ENCODE data around the gene PFKP.
"Not testable (repeated sequence)": the region's sequence is repeated elsewhere in the genome, so short reads cannot be mapped to it uniquely, and the experiment has no call there.

The PFKP gene

GRCh38 chr10:3100093-3100792 lies 32.9 kb downstream of the PFKP start:
- DNase-seq: no peak

- DNase-seq: no peak
These were observed 33.7 kb downstream of the PFKP start for GRCh38 chr10:3100856-3101640.

DNA sequence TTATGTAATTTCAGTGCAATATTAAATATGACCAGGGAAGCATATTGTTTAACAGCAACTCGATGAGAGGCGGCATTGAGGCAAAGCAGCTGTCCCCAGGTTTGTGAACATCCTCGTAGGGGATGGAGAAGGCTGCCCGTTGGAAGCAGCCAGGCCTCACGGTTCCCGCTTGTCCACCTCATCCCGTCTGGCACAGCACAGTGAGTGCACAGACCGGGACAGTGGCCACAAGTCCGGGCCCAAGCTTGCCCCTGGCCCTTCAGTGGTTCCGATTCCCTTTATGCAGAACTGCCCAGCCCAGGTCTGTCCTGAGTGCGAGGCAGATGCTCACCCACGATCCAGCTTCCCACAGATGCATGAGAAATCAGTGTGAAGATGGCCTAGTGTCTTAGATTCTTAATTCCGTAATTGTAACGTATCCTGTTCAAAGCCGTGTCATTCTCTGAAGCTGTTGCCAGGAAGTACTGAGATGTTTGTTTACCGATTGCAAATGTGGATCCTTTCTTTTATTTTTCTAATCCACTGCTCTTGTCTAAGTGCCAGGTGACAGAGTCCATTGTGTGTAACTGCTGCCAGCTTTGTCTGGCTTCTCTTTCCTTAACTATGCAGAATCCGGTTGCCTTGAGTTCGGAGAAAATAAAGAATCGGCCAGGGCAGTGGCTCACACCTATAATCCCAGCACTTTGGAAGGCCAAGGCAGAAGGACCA lies 35.5 kb downstream of the PFKP start:
- DNase-seq: no peak

DNA sequence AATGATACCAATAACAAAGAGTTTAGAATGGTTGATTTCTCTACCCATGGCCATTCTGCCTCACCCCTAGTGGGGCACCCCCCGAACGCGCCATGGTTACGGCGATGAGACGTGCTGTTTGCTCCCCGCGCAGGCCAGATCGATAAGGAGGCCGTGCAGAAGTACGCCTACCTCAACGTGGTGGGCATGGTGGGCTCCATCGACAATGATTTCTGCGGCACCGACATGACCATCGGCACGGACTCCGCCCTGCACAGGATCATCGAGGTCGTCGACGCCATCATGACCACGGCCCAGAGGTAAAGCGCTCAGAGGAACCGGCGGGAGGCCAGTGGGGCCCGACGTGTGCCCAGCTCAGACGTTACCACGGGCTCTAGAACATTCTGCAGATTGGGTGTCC lies 36.3 kb downstream of the PFKP start:
- no peak for DNase-seq

DNA sequence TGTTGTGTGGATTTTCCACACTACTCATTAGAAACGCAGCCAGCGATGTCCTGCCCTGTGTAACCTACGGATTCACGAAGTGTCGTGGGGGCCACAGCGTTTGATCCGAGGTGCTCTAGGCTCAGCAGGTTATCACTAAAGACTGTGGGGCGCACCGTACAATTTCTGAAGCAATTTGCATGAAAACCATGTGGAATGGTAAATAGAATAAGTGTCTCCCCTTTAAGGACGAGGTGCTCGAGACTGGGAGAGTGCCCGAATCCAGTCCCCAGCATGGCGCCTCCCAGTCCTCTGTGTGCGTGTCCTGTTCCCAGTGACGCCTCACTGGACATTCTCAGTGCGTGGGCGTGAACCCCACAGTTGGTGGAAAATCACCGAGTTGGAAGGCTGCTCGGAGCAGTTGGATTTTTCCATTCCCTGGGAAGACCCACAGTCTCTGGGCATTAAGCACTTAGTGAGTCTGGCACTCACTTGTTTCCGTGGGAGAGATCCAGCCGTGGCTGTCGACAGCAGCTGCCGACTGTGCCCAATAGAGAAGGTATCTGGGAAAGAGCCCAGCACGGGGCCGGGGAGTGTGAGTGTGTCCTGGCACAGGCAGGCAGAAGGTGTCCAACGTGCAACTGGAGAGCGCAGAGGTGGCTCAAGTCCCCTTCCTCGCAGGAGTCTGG lies 37.0 kb downstream of the PFKP start:
- no peak for DNase-seq

GRCh38 chr10:3105166-3105565 lies 37.8 kb downstream of the PFKP start:
- no peak for DNase-seq

DNA sequence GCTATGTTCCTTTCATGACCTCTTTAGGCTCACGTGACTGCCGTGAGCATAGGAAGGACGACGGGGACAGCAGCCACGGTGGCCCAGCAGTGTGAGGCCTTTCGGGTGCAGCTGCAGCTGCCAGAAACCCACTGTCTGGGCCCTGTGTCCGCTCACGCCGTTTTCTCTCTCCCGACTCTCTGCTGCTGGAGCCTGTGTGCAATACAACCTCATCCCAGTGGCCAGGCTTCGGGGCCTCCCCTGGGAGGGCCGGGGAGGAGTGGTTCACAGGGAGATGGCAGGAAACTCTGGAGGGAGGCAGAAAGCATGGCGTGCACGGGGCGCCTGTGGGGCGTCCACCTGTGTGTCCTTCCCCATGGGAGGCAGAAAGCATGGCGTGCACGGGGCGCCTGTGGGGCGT lies 38.6 kb downstream of the PFKP start:
- DNase-seq: no peak

DNA sequence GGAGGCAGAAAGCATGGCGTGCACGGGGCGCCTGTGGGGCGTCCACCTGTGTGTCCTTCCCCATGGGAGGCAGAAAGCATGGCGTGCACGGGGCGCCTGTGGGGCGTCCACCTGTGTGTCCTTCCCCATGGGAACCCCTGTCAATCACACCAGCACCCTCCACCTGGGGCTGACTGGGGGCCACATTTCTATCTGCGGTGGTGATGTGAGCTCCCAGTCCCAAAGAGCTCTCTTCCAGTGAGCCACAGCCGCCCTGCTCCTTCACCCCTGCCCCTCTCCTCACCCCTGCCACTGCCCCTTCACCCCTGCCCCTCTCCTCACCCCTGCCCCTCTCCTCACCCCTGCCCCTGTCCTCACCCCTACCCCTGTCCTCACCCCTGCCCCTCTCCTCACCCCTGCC lies 39.0 kb downstream of the PFKP start:
- not testable (repeated sequence) for DNase-seq

DNA sequence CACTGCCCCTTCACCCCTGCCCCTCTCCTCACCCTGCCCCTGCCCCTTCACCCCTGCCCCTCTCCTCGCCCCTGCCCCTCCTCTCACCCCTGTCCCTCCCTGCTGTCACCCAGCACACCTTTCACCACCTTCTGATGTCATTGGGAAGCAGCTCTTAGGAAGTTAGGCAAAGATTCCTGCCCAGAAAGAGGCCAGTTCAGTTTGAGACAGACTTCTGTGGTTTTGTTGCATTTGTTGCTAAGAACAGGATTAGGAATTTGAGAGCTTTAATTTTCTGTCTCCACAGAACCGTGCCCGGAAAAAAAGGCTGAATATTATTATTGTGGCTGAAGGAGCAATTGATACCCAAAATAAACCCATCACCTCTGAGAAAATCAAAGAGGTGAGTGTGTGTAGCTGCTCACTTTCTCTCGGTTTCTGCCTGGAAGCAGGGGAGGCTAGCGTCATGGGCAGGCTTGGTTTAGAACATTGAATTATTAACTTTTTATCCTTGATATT lies 39.6 kb downstream of the PFKP start:
- DNase-seq: no peak

GRCh38 chr10:3107426-3107961 lies 40.1 kb downstream of the PFKP start:
- no peak for DNase-seq

GRCh38 chr10:3108033-3108432 lies 40.7 kb downstream of the PFKP start:
- no peak for DNase-seq

GRCh38 chr10:3108575-3109105 lies 41.3 kb downstream of the PFKP start:
- no peak for DNase-seq

DNA sequence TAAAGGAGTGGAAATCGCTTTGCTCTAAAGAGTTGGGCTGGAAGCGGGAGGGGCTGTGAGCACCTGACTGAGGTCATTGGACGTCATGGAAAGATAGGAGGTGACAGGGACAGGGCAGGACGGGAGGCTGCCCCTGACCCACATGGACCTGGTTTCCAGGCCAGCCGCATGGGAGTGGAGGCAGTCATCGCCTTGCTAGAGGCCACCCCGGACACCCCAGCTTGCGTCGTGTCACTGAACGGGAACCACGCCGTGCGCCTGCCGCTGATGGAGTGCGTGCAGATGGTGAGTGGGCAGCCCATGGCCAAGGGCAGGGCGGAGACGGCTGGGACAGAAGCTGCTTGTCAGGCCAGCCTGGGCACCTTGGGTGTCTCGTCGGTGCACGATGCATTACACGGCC lies 41.8 kb downstream of the PFKP start:
- no peak for DNase-seq

- DNase-seq: no peak
These were observed 42.3 kb downstream of the PFKP start for GRCh38 chr10:3109633-3110032.

- DNase-seq: no peak
These were observed 43.7 kb downstream of the PFKP start for GRCh38 chr10:3110782-3111620.

DNA sequence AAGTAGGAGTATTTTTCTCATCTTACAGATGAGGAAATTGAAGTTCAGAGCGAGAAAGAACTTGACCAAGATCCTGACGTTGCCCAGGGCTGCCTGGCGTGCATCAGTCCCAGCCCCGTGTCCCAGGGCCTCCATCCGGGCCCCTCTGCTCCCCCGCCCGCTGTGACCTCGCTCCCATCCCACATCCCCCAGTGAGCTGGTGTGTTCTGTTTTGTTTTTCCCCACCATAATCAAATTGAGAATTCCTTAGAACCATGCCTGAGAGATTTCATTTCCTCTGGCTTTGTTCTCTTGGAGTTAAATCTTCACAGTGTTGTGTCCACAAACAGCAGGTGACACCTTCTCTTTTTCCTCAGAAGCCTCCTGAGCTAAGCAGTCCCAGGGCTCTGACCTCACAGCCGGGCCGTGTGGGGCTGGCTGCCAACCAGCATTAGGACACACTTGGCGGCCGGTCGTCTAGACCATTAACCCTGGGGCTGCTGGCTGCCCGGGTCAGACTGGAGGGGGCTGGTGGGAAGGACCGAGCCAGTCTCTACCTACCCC lies 44.3 kb downstream of the PFKP start:
- no peak for DNase-seq

GRCh38 chr10:3113343-3113720 lies 46.0 kb downstream of the PFKP start:
- no peak for DNase-seq

GRCh38 chr10:3115685-3116084 lies 48.3 kb downstream of the PFKP start:
- DNase-seq: no peak

- DNase-seq: no peak
These were observed 49.3 kb downstream of the PFKP start for GRCh38 chr10:3116508-3117100.

GRCh38 chr10:3117486-3117885 lies 50.1 kb downstream of the PFKP start:
- DNase-seq: no peak

- DNase-seq: no peak
These were observed 51.3 kb downstream of the PFKP start for GRCh38 chr10:3118641-3119091.

All from activated T-cell treated with anti-CD3 and anti-CD28 coated beads, Interleukin-2, amount 50 U/mL, for 1 hour (primary cell).